ENCODE results near the gene RNF38.
"Not testable (repeated sequence)": the region's sequence is repeated elsewhere in the genome, so short reads cannot be mapped to it uniquely, and the experiment has no call there.

RNF38 gene

GRCh38 chr9:36399980-36400331 lies at the start of gene RNF38:
Gene RNF38 (minus strand): TSS chr9:36400269. CDS start chr9:36400108, 161 bp downstream.
- DNase-seq, result no peak

DNA sequence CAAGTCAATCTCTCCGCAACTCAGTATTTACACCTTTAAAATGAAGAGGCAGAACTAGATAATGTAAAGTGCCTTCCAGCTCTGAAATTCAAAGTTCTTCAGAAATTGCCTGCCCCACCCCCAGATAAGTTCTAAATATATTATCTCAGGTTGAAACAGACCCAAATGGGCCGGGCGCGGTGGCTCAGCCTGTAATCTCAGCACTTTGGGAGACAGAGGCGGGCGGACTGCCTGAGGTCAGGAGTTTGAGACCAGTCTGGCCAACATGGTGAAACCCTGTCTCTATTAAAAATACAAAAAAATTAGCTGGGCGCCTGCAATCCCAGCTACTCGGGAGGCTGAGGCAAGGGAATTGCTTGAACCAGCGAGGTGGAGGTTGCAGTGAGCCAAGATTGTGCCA lies 48.5 kb upstream of the RNF38 start:
- not testable (repeated sequence) for DNase-seq

DNA sequence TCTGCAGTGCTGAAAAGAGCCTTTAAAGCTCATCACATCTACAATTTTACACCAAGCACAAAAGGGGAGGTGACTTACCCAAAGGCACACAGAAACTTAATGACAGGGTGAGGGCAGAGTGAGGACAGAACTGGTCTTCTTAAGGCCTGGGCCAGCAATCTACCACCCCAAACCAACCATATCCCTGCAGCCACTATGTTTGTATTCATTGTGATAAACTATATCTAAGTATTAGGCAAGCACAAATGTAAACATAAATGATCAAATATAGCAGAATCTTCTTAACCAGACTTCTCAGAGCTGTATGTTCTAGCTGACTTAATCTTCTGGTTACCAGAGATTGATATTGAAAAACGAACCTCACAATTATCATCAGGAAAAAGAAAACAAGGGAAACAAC lies 47.9 kb upstream of the RNF38 start:
- no peak for DNase-seq

DNA sequence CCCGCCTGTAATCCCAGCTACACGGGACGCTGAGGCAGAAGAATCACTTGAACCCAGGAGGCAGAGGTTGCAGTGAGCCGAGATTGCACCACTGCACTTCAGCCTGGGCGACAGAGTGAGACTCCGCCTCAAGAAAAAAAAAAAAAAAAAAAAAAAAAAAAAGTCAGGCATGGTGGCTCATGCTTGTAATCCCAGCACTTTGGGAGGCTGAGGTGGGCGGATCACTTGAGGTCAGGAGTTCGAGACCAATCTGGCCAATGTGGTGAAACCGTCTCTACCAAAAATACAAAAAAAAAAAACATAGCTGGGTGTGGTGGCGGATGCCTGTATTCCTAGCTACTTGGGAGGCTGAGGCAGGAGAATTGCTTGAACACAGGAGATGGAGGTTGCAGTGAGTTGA lies 46.6 kb upstream of the RNF38 start:
- not testable (repeated sequence) for DNase-seq

DNA sequence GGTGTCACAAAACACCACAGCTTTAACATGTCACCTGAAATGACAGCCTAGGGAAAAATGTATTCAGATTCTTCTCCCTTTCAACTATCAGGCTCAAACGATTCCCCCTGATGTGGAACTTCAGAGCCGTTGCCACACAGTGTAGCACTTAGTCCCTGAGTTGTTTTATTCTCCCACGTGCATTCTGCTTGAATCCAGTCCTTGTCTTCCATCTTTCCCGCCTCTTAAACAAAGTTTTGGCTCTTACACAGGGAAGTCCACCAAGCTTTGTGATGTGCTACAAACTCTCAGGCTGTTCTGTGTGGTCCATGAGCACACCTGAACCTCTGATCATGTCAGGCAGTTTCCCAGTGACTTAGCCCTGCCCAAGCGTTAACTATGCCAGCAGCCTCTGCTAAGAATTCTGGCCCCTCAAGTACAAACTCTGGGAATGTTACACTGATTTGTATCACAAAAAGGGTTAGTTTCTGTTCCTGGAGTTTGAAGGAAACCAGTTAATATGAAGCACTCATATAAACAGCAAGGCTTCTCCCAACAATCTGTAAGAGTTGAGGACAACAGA lies 45.8 kb upstream of the RNF38 start:
- no peak for DNase-seq

DNA sequence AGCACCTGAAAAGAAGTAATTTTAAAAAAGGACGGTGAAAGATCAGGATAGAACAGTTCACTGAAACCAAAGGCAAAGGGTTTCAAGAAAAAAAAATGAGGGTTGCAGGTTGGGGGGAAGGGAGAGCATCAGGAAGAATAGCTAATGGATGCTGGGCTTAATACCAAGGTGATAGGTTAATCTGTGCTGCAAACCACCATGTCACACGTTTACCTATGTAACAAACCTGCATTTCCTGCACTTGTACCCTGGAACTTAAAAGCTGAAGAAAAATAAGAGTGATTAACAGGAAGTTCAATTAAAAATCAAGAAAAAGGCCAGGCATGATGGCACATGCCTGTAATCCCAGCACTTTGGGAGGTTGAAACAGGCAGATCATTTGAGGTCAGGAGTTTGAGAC lies 44.1 kb upstream of the RNF38 start:
- DNase-seq, result no peak

GRCh38 chr9:36443581-36443980 lies 43.5 kb upstream of the RNF38 start:
- DNase-seq, result no peak

DNA sequence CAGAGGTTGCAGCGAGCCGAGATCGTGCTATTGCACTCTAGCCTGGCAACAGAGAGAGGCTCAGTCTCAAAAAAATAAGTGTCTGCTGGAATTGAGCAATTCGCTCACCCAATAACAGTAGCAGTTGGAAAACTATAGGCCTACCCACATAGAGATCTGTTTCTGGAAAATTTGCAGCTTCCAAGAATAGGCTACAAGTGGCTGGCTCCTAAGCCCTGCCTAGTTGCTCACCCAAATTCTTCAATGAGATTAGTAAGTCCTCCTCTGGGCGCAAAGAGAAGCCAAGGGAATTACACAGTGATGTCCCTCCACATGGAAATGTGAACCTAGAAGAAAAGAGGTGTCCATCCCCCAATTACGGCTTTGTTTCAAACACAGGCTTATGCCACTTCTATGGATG lies 42.6 kb upstream of the RNF38 start:
- DNase-seq, result no peak

DNA sequence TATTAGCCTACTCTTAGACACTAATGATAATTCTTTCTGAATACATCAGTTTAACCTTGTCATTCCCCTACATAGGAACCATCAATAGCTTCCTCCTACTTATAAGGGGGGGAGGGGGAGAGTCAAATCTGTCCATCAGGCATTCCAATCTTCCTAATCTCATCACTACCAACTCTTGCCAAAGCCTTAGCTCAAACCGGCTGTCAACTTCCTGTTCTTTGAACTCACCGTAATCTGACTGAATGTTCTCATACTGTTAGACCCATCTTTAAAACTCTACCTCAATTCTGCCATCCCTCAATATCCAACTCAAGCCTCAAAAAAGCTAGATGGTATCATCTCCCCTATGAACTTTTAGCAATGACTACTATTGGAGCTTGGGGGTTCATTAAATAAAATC lies 41.9 kb upstream of the RNF38 start:
- DNase-seq, result peak; percentile 17

DNA sequence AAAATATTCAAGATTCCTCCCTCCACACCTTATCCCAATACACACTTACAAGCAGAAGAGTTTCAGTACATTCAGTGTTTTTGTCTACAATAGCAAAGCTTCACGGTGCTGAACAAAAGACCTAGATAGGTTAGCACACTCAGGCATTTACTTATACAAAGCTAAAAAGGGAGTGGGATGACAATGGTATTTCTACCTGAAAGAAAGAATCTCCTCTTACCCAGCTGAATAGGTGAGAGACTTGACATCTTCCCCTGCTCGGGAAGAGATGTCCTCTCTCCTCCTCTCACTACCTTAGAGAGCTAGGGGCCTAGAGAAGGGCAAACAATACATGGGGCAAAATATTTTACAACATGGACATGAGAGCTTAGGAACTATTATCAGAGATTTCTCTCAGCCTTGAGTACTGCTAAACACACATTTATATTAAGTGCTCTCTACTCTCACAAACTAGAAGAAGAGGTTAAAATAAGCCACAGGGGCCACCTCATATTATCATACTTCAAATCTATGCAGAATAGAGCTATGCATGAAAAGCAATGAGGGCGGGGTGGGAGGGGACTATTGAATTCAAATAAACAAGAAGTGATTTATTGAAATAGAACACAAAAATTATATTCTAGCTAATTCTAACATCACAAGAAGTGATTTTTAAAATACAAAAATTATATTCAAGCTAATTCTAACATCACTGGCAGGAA lies 38.6 kb upstream of the RNF38 start:
- DNase-seq, result no peak

- no peak for DNase-seq
These were observed 37.7 kb upstream of the RNF38 start for GRCh38 chr9:36437790-36438189.

GRCh38 chr9:36436909-36437308 lies 36.8 kb upstream of the RNF38 start:
- no peak for DNase-seq

GRCh38 chr9:36433386-36433785 lies 33.3 kb upstream of the RNF38 start:
- no peak for DNase-seq

- DNase-seq, result no peak
These were observed 31.0 kb upstream of the RNF38 start for GRCh38 chr9:36431078-36431477.

DNA sequence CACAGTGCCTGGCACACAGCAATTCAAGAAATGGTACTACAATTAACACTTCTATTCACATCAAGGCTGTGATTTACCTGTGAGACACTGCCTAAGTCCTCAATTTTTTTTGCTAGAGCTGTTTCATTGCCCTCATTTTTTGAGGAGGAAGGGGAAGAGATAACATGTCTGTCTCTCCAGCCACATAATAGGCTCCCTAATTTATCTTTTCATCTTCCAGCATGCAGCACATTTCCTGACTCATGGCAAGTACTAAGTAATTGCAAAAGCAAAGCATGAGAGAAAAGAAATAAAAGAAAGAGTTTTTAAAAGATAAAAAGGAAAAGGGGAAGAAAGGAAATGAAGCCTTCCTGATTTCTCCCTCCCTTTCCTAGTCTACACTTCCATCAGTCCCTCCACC lies 26.9 kb upstream of the RNF38 start:
- DNase-seq, result no peak

- DNase-seq, result no peak
These were observed 26.3 kb upstream of the RNF38 start for GRCh38 chr9:36426348-36426747.

DNA sequence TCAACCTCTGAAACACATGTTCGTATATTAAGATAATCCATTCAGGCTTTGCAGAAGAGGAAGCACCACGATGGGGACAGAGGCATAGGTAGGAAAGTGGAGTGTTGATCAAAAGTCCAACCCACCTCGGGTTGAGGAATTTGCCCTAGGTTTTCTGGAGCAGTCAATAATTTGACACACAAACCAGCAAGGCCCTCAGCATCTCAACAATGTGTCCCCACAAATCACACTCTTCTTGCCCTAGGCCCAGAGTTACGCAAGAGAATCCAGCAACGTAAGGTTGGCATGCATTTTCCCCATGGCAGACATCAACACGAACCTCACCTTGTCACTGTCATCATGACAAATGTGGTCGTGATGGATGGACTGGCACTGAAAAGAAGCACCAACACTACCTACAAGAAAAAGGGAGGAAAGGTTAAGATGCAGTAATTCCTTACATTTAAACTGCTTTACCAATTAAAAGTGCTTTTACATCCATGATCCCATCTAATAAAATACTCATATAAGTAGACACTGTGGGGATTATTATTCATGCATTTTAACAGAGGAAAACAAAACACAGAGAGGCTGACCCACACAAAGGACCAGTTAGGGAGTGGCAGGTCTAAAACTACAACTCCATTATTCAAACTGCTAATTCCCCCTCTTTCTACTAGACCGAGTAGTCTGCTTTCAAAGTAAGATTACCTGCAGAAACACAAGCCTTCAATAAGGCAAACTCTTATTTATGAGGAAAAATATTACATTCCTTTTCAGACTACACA lies 24.4 kb upstream of the RNF38 start:
- no peak for DNase-seq

DNA sequence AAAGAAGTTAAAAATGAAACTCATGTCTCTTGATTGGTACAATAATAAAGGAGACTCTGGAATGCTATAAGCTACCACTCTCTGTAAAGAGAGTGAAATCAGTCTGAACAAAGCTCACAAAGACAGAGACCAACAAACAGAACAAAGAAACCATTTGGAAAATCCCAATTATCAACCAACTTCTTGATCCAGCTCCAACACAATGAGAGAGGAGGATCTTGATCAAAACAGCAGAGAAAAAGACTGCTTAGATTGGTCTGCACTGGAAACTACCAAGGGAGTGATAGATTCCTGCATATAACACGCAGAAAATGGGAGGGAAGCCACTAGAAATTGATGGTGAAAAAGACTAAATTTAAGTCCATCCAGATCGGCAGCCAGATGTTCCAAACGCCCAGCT lies 23.1 kb upstream of the RNF38 start:
- no peak for DNase-seq

- DNase-seq, result no peak
These were observed 16.8 kb upstream of the RNF38 start for GRCh38 chr9:36416890-36417289.

DNA sequence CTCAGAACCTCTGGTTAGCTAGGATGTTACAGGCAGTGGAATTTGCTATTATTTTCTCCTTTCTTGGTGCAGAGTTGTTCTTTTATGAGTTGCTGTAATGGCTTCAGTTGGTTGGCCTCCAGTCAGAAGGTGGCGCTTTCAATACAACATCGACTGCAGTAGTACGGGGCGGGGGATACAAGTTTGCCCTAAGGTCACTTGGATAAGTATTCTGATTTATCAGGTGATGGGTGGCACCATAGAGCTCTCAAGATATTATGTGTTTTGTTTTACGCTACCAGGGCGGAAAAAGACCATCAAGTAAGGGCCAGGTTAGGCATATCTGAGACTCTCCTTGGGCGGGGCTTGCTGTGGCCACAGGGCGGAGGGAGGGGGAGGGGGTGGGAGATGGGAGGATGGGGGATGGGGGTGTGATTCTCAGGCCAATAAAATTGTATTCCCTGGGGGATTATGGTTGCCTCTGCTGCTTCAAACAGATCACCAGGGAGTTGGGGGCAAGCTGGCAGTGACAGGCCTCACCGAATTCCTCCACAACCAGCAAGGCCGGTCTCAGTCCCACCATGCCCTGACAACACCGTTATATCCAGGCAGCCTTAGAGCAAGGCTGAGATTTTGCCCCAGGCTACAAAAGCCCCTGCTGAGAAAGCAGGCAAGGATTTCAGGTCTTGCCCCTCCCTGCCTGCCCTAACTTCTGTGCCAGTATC lies 15.9 kb upstream of the RNF38 start:
- DNase-seq, result no peak

DNA sequence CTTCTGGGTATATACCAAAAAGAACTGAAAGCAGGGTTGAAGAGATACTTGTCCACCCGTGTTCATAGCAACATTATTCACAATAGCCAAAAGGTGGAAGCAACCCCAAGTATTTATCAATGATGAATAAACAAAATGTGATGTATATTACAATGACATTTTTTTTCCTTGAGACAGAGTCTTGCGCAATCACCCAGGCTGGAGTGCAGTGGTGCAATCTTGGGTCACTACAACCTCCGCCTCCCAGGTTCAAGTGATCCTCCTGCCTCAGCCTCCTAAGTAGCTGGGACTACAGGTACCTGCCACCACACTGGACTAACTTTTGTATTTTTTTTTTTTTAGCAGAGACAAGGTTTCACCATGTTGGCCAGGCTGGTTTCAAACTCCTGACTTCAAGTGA lies 11.3 kb upstream of the RNF38 start:
- not testable (repeated sequence) for DNase-seq

GRCh38 chr9:36409076-36409475 lies 9.0 kb upstream of the RNF38 start:
- not testable (repeated sequence) for DNase-seq

GRCh38 chr9:36407122-36407723 lies 7.2 kb upstream of the RNF38 start:
- peak; percentile 53 for DNase-seq

All from fibroblast of skin of right biceps (primary cell).